Urothelium cell line (cell line): ENCODE measurements around the gene PRSS36.
"Not testable (repeated sequence)": the region's sequence is repeated elsewhere in the genome, so short reads cannot be mapped to it uniquely, and the experiment has no call there.

Source experiments
- DNase-seq: peaks from one replicate; pipeline ENCODE4 v3.0.0; 2011; ENCODE audit warnings: low spot score, mixed read lengths
- FAIRE-seq: peaks from 2 replicates; lab custom pipeline; 2011; peaks lifted over from hg19 to GRCh38; lab: Jason Lieb, UNC

Gene PRSS36

GRCh38 chr16:31149894-31150890 lies at the start of gene PRSS36:
PRSS36 (minus strand) TSS chr16:31150066; CDS start chr16:31150035, 31 bp downstream.
- FAIRE-seq (no peak), DNase-seq (no peak)

DNA sequence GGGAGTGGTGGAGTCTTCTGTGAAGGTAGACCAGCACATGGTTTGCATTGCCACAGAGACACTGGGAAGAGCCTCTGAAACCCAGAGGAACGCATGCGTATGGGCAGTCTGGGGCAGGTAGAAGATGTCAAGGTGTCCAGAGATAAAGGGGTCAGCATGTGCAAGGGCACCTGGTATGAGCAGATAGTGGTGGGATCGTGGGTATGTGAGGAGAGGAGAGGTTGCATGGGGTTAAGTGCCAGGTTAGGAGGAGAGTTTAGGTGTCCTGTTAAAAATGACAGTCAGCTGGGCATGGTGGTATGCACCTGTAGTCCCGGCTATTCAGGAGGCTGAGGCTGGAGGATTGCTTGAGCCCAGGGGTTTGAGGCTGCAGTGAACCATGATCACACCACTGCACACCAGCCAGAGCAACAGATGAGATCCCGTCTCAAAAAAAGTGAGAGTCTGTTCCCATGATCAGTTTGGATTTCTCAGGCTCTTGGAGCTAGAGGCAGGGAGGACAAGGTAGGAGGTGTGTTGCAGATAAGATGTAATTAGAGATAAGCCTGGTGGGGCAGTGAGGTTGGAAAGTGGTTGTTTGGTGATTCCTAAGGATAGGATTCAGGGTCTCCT lies 49.7 kb upstream of the PRSS36 start:
- DNase-seq (no peak), FAIRE-seq (no peak)

- no peak for FAIRE-seq
- DNase-seq, result no peak
Measured at GRCh38 chr16:31198207-31198882, 48.5 kb upstream of the PRSS36 start.

- no peak for DNase-seq
- FAIRE-seq, result no peak
Measured at GRCh38 chr16:31196324-31197088, 46.6 kb upstream of the PRSS36 start.

DNA sequence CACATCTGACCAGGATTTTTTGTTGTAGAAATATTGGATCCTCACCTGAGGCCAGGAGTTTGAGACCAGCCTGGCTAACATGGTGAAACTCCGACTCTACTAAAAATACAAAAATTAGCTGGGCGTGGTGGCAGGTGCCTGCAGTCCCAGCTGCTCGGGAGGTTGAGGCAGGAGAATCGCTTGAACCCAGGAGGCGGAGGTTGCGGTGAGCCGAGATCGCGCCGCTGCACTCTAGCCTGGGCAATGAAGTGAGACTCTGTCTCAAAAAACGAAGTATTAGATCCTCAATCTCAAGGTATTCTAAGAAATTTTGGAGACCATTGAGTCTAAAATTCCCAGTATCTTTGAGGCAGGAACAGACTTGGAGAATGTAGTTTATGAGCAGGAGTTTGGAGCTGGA lies 46.0 kb upstream of the PRSS36 start:
- FAIRE-seq, result not testable (repeated sequence)

GRCh38 chr16:31194898-31195297 lies 45.0 kb upstream of the PRSS36 start:
- FAIRE-seq (no peak), DNase-seq (no peak)

More for the DNA sequence above, 46.0 kb upstream of the PRSS36 start:
- DNase-seq, result not testable (repeated sequence)

GRCh38 chr16:31193874-31194273 lies 44.0 kb upstream of the PRSS36 start:
- no peak for DNase-seq
- no peak for FAIRE-seq

- DNase-seq (no peak), FAIRE-seq (no peak)
Measured at GRCh38 chr16:31192856-31193642, 43.2 kb upstream of the PRSS36 start.

GRCh38 chr16:31191697-31192428 lies 42.0 kb upstream of the PRSS36 start:
- FAIRE-seq, result no peak
- no peak for DNase-seq

DNA sequence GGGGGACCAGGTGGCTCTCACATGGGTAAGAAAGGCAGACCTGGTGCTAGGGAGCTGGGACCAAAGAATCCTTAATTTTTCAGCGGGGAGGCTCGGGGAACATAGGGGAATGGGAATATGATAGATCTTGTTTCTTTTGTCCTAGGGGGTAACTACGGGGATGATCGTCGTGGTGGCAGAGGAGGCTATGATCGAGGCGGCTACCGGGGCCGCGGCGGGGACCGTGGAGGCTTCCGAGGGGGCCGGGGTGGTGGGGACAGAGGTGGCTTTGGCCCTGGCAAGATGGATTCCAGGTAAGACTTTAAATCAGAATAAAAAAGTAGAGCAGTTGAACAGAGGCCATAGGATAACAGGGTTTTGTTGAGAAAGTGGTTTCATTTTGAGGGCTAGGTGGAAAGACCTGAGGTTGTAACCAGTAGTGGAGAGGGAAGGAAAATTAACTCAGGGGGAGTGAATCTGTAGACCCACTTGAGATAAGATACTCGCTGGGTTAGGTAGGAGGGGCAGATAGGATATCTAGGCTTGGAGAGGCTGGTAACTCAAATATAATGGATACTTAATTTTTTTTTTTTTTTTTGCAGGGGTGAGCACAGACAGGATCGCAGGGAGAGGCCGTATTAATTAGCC lies 41.1 kb upstream of the PRSS36 start:
- FAIRE-seq, result no peak
- no peak for DNase-seq

DNA sequence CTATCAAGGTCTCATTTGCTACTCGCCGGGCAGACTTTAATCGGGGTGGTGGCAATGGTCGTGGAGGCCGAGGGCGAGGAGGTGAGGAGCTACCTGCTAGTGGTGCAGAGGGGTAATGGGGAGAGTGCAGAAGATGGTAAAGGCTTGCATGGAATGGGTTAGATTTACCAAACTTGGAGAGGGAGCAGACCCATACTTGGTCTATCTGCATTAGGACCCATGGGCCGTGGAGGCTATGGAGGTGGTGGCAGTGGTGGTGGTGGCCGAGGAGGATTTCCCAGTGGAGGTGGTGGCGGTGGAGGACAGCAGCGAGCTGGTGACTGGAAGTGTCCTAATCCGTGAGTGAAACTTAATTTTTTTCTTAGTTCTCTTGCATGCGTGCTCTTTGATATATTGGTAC lies 40.2 kb upstream of the PRSS36 start:
- no peak for DNase-seq
- no peak for FAIRE-seq

- FAIRE-seq, result no peak
Measured at GRCh38 chr16:31189412-31189778, 39.5 kb upstream of the PRSS36 start.

GRCh38 chr16:31188450-31189411 lies 38.9 kb upstream of the PRSS36 start:
- DNase-seq (no peak), FAIRE-seq (no peak)

More at GRCh38 chr16:31189412-31189778, 39.5 kb upstream of the PRSS36 start:
- DNase-seq, result no peak

GRCh38 chr16:31187808-31188189 lies 37.9 kb upstream of the PRSS36 start:
- DNase-seq (no peak), FAIRE-seq (no peak)

DNA sequence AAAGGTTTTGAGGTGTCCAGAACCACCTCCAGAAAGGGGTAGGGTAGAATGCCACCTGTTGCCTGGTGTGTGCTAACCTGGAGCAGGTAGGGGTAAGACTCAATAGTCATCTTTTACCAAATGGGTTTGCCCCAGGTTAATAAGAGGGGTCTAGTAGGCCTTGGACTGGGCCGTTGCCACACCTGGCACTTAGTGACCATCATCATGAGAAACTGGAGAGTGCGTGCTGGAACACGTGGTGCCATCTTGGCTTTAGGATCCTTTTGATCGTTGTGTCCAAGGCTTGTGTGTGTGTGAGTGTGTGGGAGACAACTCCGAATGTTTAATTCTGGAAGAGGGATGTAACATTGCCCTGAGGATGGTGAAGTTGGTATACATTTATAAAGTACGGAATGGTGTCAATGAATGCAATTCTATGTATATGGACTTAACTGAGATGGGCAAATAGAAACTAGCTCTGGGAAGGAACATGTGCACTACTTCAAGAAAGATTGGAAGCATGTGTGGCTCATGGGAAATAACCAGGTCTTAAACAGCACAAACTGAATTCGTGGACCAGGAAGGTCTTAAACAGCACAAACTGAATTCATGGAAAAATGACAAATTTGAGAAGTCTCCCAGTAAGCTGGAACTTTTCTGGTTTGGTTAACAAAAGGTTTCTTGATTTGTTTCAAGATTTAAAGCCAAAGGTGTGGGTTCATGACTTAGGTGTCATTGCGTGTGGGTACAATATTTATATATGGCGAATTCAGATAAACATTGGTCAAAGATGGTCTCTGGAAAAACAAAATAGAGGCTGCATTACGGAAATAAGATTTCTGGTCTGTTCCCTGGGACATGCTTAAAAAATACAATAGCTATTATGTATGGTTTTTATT lies 37.3 kb upstream of the PRSS36 start:
- FAIRE-seq, result no peak

GRCh38 chr16:31186176-31186575 lies 36.3 kb upstream of the PRSS36 start:
- no peak for DNase-seq

More for the DNA sequence above, 37.3 kb upstream of the PRSS36 start:
- DNase-seq, result no peak

DNA sequence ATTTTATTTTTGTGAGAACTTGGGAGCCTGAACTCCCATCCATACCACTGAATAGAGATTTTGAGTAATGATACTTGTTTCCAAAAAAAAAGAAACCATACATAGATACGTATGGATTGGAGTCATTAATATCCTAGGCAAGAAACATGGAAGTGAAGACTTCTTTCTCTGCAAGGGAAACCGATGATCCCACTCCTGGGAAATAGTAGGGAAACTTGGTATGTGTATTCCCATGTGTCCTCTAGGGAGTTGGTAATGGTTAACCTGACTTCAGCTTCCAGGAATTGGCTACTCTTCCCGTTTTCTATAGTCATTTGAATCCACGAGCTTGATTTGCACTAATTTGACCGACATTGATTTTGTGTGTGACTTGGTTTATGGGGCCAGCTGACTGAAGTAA lies 35.5 kb upstream of the PRSS36 start:
- no peak for FAIRE-seq
- DNase-seq, result no peak

More at GRCh38 chr16:31186176-31186575, 36.3 kb upstream of the PRSS36 start:
- no peak for FAIRE-seq
